Measurements from ENCODE around the gene TEX19.

DNA sequence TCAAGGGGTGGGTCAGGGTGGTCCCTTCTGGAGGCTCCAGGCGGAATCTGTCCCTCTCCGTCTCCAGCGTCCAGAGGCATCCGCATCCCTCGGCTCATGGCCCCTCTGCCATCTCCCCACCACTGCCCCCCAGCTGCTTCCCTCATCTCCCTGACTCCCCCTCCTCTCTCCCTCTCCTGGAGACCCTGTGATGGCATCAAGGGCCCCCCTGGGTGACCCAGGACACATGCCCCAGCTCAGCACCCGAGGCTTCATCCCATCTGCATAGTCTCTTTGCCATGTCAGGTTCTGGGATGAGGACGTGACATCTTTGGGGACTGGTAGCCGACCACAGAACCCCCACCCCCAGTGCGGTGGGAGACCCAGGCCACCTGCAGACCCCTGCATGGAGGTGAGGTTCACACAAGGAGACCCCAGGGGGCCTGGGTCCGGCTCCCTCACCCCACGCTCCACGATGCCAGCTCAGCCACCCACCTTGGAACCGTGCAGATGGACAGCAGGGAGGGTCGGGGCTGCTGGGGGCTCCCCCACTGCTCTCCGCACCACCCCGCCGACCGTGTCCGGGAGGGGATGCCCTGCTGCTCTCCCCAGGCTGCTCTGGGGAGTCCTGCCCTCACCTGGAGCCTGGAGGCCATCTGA is 29.2 kb upstream of the TEX19 start:
- no peak for TF ChIP-seq POLR2A (IDR thresholded peaks at IDR 0.05)
- TF ChIP-seq, protein P1, sequence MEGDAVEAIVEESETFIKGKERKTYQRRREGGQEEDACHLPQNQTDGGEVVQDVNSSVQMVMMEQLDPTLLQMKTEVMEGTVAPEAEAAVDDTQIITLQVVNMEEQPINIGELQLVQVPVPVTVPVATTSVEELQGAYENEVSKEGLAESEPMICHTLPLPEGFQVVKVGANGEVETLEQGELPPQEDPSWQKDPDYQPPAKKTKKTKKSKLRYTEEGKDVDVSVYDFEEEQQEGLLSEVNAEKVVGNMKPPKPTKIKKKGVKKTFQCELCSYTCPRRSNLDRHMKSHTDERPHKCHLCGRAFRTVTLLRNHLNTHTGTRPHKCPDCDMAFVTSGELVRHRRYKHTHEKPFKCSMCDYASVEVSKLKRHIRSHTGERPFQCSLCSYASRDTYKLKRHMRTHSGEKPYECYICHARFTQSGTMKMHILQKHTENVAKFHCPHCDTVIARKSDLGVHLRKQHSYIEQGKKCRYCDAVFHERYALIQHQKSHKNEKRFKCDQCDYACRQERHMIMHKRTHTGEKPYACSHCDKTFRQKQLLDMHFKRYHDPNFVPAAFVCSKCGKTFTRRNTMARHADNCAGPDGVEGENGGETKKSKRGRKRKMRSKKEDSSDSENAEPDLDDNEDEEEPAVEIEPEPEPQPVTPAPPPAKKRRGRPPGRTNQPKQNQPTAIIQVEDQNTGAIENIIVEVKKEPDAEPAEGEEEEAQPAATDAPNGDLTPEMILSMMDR (IDR thresholded peaks at IDR 0.05 in 8 of 11, conservative IDR thresholded peaks at IDR 0.05 in 3 of 11): no peak

Measured in spleen (tissue), 7 donors.